H1 (cell line): ENCODE results near the gene SMIM35. TPM values are rescaled to one million over a fixed set of nuclear protein-coding genes. Genes with fewer than 3 reads are reported as not detected.

ENCODE experiments used
- EGR1 ChIP-seq: IDR thresholded peaks from 2 replicates; pipeline ENCODE4 v1.6.1; 2011; ENCODE audit warnings: low read depth, low read length, borderline replicate concordance
- KDM5A ChIP-seq: fragments of 200-600 bp; IDR thresholded peaks from 2 replicates; pipeline ENCODE4 v1.7.1; 2012; ENCODE audit warnings: mild to moderate bottlenecking, low read length, inconsistent platforms, mixed read lengths
- POLR2AphosphoS5 ChIP-seq: IDR thresholded peaks from 2 replicates; pipeline ENCODE4 v1.6.1; 2011; ENCODE audit warnings: low read depth, low read length
- POU5F1 ChIP-seq: IDR thresholded peaks from 2 replicates; pipeline ENCODE4 v1.6.1; 2011; ENCODE audit warnings: low read depth, mild to moderate bottlenecking, low read length, moderate library complexity
- RNF2 ChIP-seq: fragments of 200-900, 300-1000 bp; sonication (generic); IDR thresholded peaks from 2 replicates; pipeline ENCODE4 v1.7.1; 2016; ENCODE audit warnings: borderline replicate concordance, low read depth, mild to moderate bottlenecking, antibody characterized with exemption, low read length; ENCODE audit not compliant: poor library complexity, severe bottlenecking; ENCODE audit errors: missing control alignments
- TEAD4 ChIP-seq: IDR thresholded peaks from 2 replicates; pipeline ENCODE4 v1.6.1; 2012; ENCODE audit warnings: low read depth, low read length, inconsistent platforms, mixed read lengths
- YY1 ChIP-seq: IDR thresholded peaks from 2 replicates; pipeline ENCODE4 v1.6.1; 2011; ENCODE audit warnings: low read depth, mild to moderate bottlenecking, low read length
- polyA plus RNA-seq, 7 experiments: library from polyadenylated mRNA; depleted of rRNA in 3 of 7; stranded (reverse) in 5 of 7; unstranded in 2 of 7; fragments of >200 nt in 5 of 7; fragments of 200-250 nt in 2 of 7; gene quantifications; 1 replicate in 5 of 7; 2 replicates in 1 of 7; 4 replicates in 1 of 7; pipeline versions ENCODE4 v1.2.1 to v1.2.3, GENCODE V29; 2011 to 2013; ENCODE audit warnings: missing spikeins in 2 of 7, mixed read lengths in 2 of 7
- total RNA-seq: library from RNA; stranded (reverse); fragmentation: NEBNext Ultra II Directional; extraction: Animal tissue kit (Norgen Biotek cat#: 25700); gene quantifications from 2 replicates; pipeline ENCODE4 v1.2.1, GENCODE V29; 2021

SMIM35 gene
- total and polyA plus RNA-seq, 2 of the 8 experiments (the other 6 are each of a cell fraction or from before 2014, with no cell fraction given) = not detected

DNA sequence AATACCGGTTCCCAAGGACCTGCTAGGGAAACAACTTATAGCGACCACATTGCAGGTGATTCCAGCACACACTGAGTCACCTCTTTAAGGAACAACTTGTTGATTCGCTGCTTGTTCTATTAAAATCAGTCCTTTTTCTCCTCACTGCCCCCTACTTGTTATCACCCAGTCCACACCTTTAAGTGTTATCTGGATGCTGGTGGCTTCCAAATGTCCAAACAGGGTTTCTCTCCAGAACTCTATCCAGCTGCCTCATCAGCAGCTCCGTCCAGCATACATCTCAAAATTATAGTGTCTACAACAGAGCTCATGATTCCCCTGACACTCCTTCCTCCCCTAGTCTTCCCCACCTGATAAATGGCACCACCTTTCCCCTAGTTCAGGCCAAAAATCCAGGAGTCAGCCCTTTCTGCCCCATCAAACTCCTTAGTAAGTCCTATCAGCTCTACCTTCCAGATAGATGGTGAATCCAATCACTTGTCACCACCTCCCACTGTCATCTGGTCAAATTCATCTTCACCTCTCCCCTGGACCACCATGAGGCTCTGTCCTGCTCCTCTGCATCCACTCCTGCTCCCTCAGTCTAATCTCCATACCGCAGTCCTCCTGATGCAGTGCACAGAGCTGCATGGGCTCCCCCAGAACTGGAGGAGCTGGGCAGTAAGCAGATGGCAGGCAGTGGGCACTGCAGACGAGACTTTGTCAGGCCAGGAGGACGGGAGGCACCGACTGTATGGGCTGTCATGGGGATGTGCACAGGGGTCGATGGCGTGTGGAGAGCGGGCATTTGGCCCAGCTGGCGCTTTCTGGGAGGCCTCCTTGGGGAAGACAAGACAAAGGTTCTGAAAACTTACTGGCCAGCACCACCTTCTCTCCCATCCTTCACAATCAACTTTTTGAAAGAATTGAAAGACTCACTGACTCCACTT, 81.3 kb downstream of the SMIM35 start (continued):
- TF ChIP-seq RNF2 (no peak), EGR1 (no peak), KDM5A (no peak), YY1 (no peak), TEAD4 (no peak), POU5F1 (no peak), POLR2AphosphoS5 (no peak)
